ENCODE measurements around the gene SHC2.

DNA sequence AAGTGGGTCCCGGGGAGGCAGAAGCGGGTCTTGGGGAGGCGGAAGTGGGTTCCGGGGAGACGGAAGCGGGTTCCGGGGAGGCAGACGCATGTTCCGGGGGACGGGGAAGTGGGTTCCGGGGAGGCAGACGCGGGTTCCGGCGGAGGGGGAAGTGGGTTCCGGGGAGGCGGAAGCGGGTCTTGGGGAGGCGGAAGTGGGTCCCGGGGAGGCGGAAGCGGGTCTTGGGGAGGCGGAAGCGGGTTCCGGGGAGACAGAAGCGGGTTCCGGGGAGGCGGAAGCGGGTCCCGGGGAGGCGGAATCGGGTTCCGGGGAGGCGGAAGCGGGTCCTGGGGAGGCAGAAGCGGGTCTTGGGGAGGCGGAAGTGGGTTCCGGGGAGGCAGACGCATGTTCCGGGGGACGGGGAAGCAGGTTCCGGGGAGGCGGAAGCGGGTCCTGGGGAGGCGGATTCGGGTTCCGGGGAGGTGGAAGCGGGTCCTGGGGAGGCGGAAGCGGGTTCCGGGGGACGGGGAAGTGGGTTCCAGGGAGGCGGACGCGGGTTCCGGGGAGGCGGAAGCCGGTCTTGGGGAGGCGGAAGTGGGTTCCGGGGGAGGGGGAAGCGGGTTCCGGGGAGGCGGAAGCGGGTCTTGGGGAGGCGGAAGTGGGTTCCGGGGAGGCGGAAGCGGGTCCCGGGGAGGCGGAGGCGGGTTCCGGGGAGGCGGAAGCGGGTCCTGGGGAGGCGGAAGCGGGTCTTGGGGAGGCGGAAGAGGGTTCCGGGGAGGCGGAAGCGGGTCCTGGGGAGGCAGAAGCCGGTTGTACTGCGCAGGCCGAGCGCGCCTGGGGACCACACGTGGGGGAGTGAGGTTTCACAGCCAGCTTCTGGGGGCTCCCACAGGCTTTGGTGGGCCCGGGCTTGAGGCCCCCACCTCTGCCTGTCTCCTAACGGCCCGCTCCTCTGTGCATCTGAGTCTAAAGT, 2.5 kb downstream of the SHC2 start:
- TF ChIP-seq, protein P1, sequence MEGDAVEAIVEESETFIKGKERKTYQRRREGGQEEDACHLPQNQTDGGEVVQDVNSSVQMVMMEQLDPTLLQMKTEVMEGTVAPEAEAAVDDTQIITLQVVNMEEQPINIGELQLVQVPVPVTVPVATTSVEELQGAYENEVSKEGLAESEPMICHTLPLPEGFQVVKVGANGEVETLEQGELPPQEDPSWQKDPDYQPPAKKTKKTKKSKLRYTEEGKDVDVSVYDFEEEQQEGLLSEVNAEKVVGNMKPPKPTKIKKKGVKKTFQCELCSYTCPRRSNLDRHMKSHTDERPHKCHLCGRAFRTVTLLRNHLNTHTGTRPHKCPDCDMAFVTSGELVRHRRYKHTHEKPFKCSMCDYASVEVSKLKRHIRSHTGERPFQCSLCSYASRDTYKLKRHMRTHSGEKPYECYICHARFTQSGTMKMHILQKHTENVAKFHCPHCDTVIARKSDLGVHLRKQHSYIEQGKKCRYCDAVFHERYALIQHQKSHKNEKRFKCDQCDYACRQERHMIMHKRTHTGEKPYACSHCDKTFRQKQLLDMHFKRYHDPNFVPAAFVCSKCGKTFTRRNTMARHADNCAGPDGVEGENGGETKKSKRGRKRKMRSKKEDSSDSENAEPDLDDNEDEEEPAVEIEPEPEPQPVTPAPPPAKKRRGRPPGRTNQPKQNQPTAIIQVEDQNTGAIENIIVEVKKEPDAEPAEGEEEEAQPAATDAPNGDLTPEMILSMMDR (IDR thresholded peaks at IDR 0.05) = no peak
- TF ChIP-seq POLR2A (IDR thresholded peaks at IDR 0.05) = no peak

Measured in body of pancreas (tissue), 4 donors.